ENCODE measurements around the gene ITGB1BP1.

DNA sequence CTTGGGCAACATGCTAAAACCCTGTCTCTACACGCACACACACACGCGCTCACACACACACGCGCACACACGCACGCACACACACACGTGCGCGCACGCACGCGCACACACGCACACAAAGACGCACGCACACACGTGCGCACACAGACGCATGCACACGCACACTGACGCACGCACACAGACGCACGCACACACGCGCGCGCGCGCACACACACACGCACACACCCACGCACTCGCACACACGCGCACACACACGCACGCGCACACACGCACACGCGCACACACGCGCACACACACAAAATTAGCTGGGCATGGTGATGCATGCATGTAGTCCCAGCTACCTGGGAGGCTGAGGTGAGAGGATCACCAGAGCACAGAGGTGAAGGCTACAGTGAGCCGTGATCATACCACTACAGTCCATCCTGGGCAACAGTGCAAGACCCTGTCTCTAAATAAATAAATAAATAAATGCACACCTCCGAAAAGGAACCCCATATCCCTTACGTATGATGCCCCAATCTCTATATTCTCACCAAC lies 42.9 kb upstream of the ITGB1BP1 start:
- no peak for TF ChIP-seq POLR2AphosphoS5 (IDR thresholded peaks at IDR 0.05; ENCODE audit: low read depth, low read length)
- no peak for TF ChIP-seq TAF1 (IDR thresholded peaks at IDR 0.05; ENCODE audit: borderline replicate concordance, insufficient read depth, low read length)
- no peak for TF ChIP-seq SIN3A (IDR thresholded peaks at IDR 0.05; ENCODE audit: borderline replicate concordance, insufficient read depth, low read length)
- TF ChIP-seq, protein P1, sequence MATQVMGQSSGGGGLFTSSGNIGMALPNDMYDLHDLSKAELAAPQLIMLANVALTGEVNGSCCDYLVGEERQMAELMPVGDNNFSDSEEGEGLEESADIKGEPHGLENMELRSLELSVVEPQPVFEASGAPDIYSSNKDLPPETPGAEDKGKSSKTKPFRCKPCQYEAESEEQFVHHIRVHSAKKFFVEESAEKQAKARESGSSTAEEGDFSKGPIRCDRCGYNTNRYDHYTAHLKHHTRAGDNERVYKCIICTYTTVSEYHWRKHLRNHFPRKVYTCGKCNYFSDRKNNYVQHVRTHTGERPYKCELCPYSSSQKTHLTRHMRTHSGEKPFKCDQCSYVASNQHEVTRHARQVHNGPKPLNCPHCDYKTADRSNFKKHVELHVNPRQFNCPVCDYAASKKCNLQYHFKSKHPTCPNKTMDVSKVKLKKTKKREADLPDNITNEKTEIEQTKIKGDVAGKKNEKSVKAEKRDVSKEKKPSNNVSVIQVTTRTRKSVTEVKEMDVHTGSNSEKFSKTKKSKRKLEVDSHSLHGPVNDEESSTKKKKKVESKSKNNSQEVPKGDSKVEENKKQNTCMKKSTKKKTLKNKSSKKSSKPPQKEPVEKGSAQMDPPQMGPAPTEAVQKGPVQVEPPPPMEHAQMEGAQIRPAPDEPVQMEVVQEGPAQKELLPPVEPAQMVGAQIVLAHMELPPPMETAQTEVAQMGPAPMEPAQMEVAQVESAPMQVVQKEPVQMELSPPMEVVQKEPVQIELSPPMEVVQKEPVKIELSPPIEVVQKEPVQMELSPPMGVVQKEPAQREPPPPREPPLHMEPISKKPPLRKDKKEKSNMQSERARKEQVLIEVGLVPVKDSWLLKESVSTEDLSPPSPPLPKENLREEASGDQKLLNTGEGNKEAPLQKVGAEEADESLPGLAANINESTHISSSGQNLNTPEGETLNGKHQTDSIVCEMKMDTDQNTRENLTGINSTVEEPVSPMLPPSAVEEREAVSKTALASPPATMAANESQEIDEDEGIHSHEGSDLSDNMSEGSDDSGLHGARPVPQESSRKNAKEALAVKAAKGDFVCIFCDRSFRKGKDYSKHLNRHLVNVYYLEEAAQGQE (IDR thresholded peaks at IDR 0.05; ENCODE audit: insufficient read depth in 1 of 2, low read depth in 2 of 2, low read length in 2 of 2), result no peak

Measured in PFSK-1 (cell line).